SJCRH30 (cell line): ENCODE data around the gene ANKRD40. TPM values are rescaled to one million over a fixed set of nuclear protein-coding genes. Genes with fewer than 3 reads are reported as not detected.
A peak's percentile ranks its signal among the peaks of the same experiment; 100 is the strongest.
"Not testable (repeated sequence)": the region's sequence is repeated elsewhere in the genome, so short reads cannot be mapped to it uniquely, and the experiment has no call there.

Source experiments
- DNase-seq, 2 experiments: peaks; one replicate each; pipeline ENCODE4 v3.0.0-alpha.2; 2015 to 2020
- H3K27ac ChIP-seq: fragments of 250-450 bp; sonication (Bioruptor Pico); 2 replicates; pipeline ENCODE4 v1.5.1; 2020; ENCODE audit warnings: mild to moderate bottlenecking, moderate library complexity
- H3K27me3 ChIP-seq: fragments of 250-450 bp; sonication (Bioruptor Pico); 2 replicates; pipeline ENCODE4 v1.5.1; 2020; ENCODE audit warnings: mild to moderate bottlenecking, moderate library complexity
- H3K36me3 ChIP-seq: fragments of 250-450 bp; sonication (Bioruptor Pico); 2 replicates; pipeline ENCODE4 v1.5.1; 2020; ENCODE audit warnings: mild to moderate bottlenecking, moderate library complexity
- H3K4me1 ChIP-seq: fragments of 250-450 bp; sonication (Bioruptor Pico); 2 replicates; pipeline ENCODE4 v1.5.1; 2020; ENCODE audit warnings: mild to moderate bottlenecking, moderate library complexity
- H3K4me3 ChIP-seq: fragments of 250-450 bp; sonication (Bioruptor Pico); 2 replicates; pipeline ENCODE4 v1.5.1; 2020; ENCODE audit warnings: mild to moderate bottlenecking, moderate library complexity
- H3K9me3 ChIP-seq: fragments of 250-450 bp; sonication (Bioruptor Pico); replicated peaks from 2 replicates; pipeline ENCODE4 v1.5.1; 2020; ENCODE audit warnings: mild to moderate bottlenecking, moderate library complexity
- total RNA-seq: library from RNA; depleted of rRNA; stranded (reverse); fragments of >200 nt; shearing (Covaris generic); gene quantifications from 2 replicates; pipeline ENCODE4 v1.2.3, GENCODE V29; 2014

The ANKRD40 gene
- total RNA-seq, 1 experiment from 2014 or later: 48.1 TPM

GRCh38 chr17:50721194-50722010 is 13.7 kb upstream of the ANKRD40 start:
- Histone ChIP-seq H3K27me3 (no peaks in the 10 kb centered on the region), H3K4me3 (peak overlapping the region; percentile 81), H3K9me3 (no peaks in the 10 kb centered on the region), H3K27ac (no peak overlapping the region), H3K4me1 (peaks cover 7% of the 10 kb centered on the region), H3K36me3 (peaks cover 4% of the 10 kb centered on the region; the same call in 1 of the 2 replicates)
- DNase-seq: no peak

- Histone ChIP-seq H3K9me3 (no peaks in the 10 kb centered on the region), H3K4me3 (peak overlapping the region; percentile 81), H3K4me1 (no peaks in the 10 kb centered on the region; the same call in 1 of the 2 replicates), H3K36me3 (no peaks in the 10 kb centered on the region; the same call in 1 of the 2 replicates), H3K27me3 (no peaks in the 10 kb centered on the region), H3K27ac (peak overlapping the region; percentile 93)
- peak in 1 of 2 experiments; percentile 9 for DNase-seq
Observed at GRCh38 chr17:50719924-50720794, 12.4 kb upstream of the ANKRD40 start.

GRCh38 chr17:50719144-50719923 is 11.6 kb upstream of the ANKRD40 start, which contains the start of gene LUC7L3:
Gene LUC7L3 (plus strand): TSS chr17:50719603. CDS start chr17:50719733, 130 bp downstream.
- DNase-seq: peak; percentile 92 to 94
- H3K27ac ChIP-seq: peak within 1 kb of the TSS; percentile 93
- H3K36me3 ChIP-seq: no peaks in the 10 kb centered on the region; the same call in 1 of the 2 replicates
- H3K27me3 ChIP-seq: no peaks in the 10 kb centered on the region
- no peaks in the 10 kb centered on the region for H3K4me1 ChIP-seq
- no peaks in the 10 kb centered on the region for H3K9me3 ChIP-seq
- peak within 1 kb of the TSS; percentile 81 for H3K4me3 ChIP-seq

GRCh38 chr17:50715471-50715870 is 7.8 kb upstream of the ANKRD40 start:
- Histone ChIP-seq H3K27ac (no peak overlapping the region), H3K27me3 (no peaks in the 10 kb centered on the region), H3K36me3 (no peaks in the 10 kb centered on the region), H3K9me3 (no peaks in the 10 kb centered on the region), H3K4me1 (no peaks in the 10 kb centered on the region), H3K4me3 (no peak overlapping the region)
- no peak for DNase-seq

DNA sequence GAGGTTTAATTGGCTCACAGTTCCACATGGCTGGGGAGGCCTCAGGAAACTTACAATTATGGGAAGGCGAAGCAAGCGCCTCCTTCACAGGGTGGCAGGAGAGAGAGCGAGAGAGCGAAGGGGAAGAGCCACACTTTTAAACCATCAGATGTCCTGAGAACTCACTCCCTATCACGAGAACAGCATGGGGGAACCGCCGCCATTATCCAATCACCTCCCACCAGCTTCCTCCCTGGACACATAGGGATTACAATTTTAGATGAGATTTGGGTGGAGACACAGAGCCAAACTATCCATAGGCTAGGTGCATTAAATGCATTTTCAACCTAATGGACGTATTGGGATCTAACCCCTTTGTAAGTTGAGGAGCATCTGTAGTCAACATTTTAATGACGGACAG is 4.9 kb upstream of the ANKRD40 start:
- H3K4me1 ChIP-seq: peaks cover 6% of the 10 kb centered on the region
- H3K27me3 ChIP-seq: no peaks in the 10 kb centered on the region
- no peak overlapping the region for H3K4me3 ChIP-seq
- no peak overlapping the region for H3K27ac ChIP-seq
- DNase-seq: no peak
- no peaks in the 10 kb centered on the region for H3K9me3 ChIP-seq
- H3K36me3 ChIP-seq: no peaks in the 10 kb centered on the region

GRCh38 chr17:50710650-50711049 is 2.9 kb upstream of the ANKRD40 start:
- Histone ChIP-seq H3K27ac (no peak overlapping the region), H3K27me3 (no peaks in the 10 kb centered on the region), H3K4me1 (peaks cover 6% of the 10 kb centered on the region), H3K36me3 (no peaks in the 10 kb centered on the region), H3K9me3 (no peaks in the 10 kb centered on the region), H3K4me3 (no peak overlapping the region)
- no peak for DNase-seq

DNA sequence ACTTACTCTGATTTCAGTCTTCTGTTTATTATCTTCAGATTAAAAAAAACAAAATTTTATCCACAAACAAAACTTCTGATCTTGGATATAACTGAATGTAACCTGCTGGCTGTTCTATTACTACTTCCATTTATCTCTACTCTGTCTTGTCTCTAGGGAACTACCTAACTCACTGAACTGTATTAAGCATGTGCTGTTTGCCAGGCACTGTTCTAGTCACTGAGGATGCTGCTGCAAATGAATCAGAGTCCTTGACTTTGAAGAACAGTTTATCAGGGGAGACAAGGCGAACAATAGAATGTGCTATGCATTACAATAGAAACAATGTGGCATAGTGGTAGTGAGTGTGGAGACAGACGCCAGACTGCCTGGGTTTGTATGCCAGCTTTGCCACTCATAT is 2.3 kb upstream of the ANKRD40 start:
- H3K27me3 ChIP-seq: no peaks in the 10 kb centered on the region
- H3K27ac ChIP-seq: no peak overlapping the region
- no peak for DNase-seq
- peaks cover 6% of the 10 kb centered on the region for H3K4me1 ChIP-seq
- H3K9me3 ChIP-seq: no peaks in the 10 kb centered on the region
- H3K4me3 ChIP-seq: no peak overlapping the region
- no peaks in the 10 kb centered on the region for H3K36me3 ChIP-seq

GRCh38 chr17:50709053-50709452 is 1.3 kb upstream of the ANKRD40 start:
- H3K27me3 ChIP-seq, H3K36me3 ChIP-seq, H3K9me3 ChIP-seq, DNase-seq, H3K4me1 ChIP-seq: not testable (repeated sequence)
- Histone ChIP-seq H3K4me3 (peak overlapping the region; percentile 85), H3K27ac (peak overlapping the region; percentile 80)

DNA sequence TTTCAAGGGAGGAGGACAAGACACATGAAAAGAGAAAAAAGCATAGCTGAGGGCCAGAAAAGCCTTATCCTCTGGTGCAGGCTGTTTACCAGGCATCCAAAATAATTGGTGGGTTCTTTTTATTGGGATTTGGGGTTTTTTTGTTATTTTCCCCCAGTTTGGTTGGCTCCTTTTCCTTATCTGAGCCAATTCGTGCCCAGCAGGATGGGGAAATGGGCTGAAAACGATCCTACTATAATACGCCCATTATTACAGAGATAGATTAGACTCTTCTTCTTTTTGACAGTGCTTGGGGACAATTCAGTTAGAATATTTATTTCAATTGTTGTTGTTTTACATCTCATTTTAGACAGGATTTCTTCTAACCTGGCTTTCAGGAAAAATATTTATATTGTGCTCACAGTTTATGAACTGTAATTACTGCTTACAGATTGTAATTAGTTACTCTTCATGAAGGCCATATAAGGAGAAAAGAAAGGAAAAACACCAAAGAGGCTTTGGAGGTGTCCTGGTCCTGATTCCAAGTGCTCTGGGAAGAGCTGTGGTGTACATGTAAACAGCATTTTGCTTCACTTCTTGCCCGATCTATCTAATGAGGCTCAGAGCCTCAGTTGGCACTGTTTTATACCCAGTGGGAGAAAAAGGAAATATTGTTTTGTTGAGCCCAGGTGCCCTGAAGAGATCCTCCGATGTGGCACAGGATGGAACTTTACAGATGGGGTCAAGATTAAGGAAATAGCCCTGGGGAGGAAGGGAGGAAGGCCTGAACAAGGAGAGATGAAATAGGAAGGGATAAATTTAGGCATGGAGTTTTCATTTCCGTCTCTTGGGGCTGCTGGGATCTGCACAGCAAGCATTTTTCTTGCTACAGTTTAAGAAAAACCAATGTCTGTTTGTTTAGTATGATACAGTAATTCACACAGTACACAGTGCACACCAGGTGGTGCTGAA is 611 bp upstream of the ANKRD40 start:
- peaks cover 5% of the 10 kb centered on the region; the same call in 1 of the 2 replicates for H3K36me3 ChIP-seq
- H3K27ac ChIP-seq: peak overlapping the region; percentile 80
- DNase-seq: peak in 1 of 2 experiments; percentile 50
- H3K4me1 ChIP-seq: peaks cover 6% of the 10 kb centered on the region
- no peaks in the 10 kb centered on the region for H3K27me3 ChIP-seq
- peak overlapping the region; percentile 85 for H3K4me3 ChIP-seq
- no peaks in the 10 kb centered on the region for H3K9me3 ChIP-seq

GRCh38 chr17:50703162-50703561 is 4.6 kb downstream of the ANKRD40 start:
- Histone ChIP-seq H3K27me3 (no peaks in the 10 kb centered on the region), H3K36me3 (peaks cover 37% of the 10 kb centered on the region), H3K4me1 (no peaks in the 10 kb centered on the region), H3K27ac (no peak overlapping the region), H3K4me3 (no peak overlapping the region), H3K9me3 (no peaks in the 10 kb centered on the region)
- no peak for DNase-seq

DNA sequence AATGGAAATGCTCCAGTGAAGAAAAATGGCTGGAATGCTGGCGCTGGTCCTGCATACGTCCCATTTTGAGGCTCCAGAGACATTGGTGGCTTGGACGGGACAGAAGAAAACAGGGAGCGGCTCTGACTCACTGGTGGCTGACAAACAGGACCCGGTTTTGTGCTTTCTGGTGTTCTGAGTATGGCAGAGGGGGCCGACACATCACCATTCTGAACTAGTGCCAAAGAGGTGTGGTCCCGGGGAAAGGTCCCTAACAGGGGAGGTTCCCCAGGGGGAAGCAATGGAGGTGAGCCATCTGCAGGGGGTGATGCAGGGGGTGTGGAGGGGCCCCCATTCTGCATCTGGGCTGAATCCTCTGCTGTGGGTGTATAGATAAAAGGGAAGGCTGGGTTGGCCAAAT is 8.3 kb downstream of the ANKRD40 start:
- H3K36me3 ChIP-seq: peaks cover 63% of the 10 kb centered on the region
- no peaks in the 10 kb centered on the region for H3K27me3 ChIP-seq
- no peaks in the 10 kb centered on the region for H3K9me3 ChIP-seq
- H3K27ac ChIP-seq: no peak overlapping the region
- no peaks in the 10 kb centered on the region for H3K4me1 ChIP-seq
- no peak overlapping the region for H3K4me3 ChIP-seq
- DNase-seq: no peak

DNA sequence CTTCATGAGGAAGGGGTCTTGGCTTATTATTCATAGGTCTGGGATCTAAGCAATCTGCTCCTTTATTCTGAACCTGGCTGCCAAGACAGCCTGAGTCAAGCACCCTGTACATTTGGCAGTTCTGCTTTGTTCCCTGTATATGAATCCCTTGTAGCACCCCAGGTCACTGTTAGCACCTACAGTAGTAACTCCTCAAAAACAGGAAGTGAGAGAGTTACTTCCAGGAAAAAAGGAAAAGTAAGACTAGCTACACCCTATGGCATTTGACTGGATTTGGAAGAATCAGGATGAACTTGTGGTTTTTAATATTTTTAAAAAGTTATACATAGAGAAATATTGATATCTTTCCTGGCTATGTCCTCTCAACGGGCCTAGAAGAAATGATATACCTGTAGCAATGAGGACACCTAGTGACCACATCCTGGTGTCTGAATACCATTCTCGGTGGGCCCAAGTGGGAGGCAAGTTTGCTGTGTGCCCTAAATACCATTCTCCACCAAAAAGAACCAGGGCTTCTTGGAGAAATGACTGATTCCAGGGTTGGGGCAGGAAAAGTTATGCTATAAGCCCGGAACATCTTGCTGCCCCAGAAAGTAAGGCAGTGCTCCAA is 9.9 kb downstream of the ANKRD40 start:
- H3K36me3 ChIP-seq: peaks cover 63% of the 10 kb centered on the region
- H3K4me1 ChIP-seq: no peaks in the 10 kb centered on the region
- no peak overlapping the region for H3K4me3 ChIP-seq

GRCh38 chr17:50697062-50697461 is 10.7 kb downstream of the ANKRD40 start:
- no peak overlapping the region for H3K27ac ChIP-seq
- H3K4me1 ChIP-seq: no peaks in the 10 kb centered on the region
- no peak overlapping the region for H3K4me3 ChIP-seq
- DNase-seq: no peak
- no peaks in the 10 kb centered on the region for H3K27me3 ChIP-seq
- peaks cover 61% of the 10 kb centered on the region for H3K36me3 ChIP-seq
- H3K9me3 ChIP-seq: no peaks in the 10 kb centered on the region

More for the DNA sequence above, 9.9 kb downstream of the ANKRD40 start:
- no peaks in the 10 kb centered on the region for H3K9me3 ChIP-seq
- H3K27me3 ChIP-seq: no peaks in the 10 kb centered on the region
- H3K27ac ChIP-seq: no peak overlapping the region
- DNase-seq: no peak
